ENCODE measurements around the gene KDM5C. TPM values are rescaled to one million over a fixed set of nuclear protein-coding genes. Genes with fewer than 3 reads are reported as not detected.

The KDM5C gene
- total RNA-seq, 1 donor from 2014 or later, result 65.2 TPM

DNA sequence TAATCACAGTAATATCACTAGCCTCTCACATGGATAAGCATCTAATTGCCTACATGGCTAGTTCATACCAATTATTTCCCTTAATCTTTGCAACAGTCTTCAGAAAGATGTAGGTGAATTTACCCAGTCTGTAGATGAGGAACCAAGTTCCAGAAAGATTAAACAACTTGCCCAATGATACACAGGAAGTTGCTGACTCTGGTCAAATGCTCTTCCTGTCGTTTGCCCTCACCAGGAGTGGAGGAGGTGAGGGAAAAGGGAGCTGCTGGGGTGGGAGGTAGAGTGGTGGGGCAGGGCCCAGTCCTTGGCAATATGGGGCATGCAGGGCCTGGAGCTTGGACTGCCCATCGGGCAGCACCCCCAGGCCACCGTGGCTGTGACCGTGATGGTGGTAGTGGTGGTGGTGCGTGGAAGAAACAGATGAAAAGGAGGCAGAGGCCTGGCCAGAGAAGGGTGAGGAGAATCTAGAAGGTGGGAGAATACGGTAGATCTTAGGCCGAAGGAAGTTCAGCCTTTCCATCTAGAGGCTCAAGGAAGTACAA lies 2.3 kb upstream of the KDM5C start:
- TF ChIP-seq, protein P1, sequence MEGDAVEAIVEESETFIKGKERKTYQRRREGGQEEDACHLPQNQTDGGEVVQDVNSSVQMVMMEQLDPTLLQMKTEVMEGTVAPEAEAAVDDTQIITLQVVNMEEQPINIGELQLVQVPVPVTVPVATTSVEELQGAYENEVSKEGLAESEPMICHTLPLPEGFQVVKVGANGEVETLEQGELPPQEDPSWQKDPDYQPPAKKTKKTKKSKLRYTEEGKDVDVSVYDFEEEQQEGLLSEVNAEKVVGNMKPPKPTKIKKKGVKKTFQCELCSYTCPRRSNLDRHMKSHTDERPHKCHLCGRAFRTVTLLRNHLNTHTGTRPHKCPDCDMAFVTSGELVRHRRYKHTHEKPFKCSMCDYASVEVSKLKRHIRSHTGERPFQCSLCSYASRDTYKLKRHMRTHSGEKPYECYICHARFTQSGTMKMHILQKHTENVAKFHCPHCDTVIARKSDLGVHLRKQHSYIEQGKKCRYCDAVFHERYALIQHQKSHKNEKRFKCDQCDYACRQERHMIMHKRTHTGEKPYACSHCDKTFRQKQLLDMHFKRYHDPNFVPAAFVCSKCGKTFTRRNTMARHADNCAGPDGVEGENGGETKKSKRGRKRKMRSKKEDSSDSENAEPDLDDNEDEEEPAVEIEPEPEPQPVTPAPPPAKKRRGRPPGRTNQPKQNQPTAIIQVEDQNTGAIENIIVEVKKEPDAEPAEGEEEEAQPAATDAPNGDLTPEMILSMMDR (IDR thresholded peaks at IDR 0.05), result no peak
- intact Hi-C loops (cut with DNase I), result no loop called here
- Histone ChIP-seq H3K36me3 (no peaks in the 10 kb centered on the region), H3K27me3 (no peaks in the 10 kb centered on the region), H3K4me1 (peaks cover 4% of the 10 kb centered on the region), H3K9me3 (no peaks in the 10 kb centered on the region), H3K27ac (no peak overlapping the region), H3K4me3 (no peak overlapping the region)
- ATAC-seq, result no peak
- no peak for DNase-seq

DNA sequence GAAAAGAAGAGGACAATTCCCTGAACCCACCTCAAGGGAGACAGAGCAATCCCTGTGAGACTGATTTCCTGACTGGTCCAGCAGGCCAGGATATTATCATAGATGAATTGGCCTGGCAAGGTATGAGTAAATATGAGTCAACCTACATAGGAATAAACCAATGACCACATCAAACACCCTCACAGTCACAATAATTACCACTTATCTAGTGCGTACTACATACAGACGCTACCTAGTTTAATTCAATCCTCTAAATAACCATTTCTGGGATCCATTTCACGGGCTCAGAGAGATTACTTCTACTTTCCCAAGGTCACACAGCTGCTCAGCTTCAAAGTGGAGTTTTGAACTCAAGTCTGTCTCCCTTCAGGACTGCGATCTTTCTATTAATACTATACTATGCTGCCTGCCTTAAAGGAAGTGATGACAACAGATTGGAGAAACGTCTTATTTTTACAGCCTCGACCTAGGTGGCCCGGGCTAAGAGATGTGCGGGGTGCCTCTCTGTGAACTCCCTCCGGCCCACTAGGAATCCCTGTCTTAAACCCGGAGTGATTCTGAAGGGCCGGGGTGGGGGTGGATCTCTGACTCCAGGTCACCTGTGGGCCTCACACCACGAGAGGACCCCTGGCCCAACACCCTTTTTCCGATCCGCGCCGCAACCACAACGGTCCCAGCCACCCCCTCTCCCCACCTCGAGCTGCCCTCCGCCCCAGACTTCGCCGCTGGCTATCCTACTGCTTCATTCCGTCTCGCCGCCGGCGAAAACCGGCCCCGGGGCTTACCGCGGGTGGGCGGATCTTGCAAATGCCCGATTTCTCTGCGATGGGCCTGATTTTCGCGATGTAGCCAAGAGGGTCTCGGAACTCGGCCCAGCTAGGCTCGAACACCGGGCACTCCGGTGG lies 800 bp downstream of the KDM5C start:
- TF ChIP-seq, protein P1 (IDR thresholded peaks at IDR 0.05), result no peak
- H3K9me3 ChIP-seq, result no peaks in the 10 kb centered on the region
- peak overlapping the region; percentile 91 for H3K27ac ChIP-seq
- intact Hi-C loops (cut with DNase I), result no loop called here
- peak overlapping the region; percentile 78 for H3K4me3 ChIP-seq
- DNase-seq (no peak), ATAC-seq (no peak)
- H3K36me3 ChIP-seq, result peaks cover 15% of the 10 kb centered on the region
- no peaks in the 10 kb centered on the region for H3K27me3 ChIP-seq
- H3K4me1 ChIP-seq, result peaks cover 4% of the 10 kb centered on the region

DNA sequence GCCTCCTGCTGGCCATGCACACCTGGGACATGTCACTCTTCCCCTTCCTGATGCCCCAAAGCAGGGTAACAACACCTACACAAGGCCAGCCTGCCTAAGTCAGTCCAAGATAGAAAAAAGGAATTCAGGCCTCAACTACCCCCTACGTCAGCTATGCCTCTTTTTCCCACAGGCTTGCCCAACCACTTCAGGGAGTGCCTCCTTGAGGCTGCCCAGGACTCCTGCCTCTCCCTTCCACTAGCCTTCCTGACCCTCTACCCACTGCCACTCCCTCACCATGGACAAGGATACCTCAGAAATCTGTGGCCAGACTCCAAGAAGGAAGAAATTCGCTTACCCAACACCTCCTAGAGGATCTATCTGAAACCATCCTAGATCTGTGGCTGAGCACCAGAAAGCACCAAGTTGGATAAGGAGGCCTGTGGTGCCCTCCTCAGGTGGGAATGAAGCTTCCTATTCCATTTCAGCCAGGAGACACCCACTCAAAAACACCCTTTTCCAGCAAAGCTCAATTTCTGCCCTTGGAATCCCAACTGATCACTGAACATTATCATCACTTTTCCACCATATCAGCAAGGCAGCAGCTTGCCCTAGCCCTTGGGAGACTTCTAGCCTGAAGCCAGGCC lies 1.8 kb downstream of the KDM5C start:
- Histone ChIP-seq H3K27ac (no peak overlapping the region), H3K4me1 (peaks cover 4% of the 10 kb centered on the region), H3K36me3 (peaks cover 23% of the 10 kb centered on the region), H3K4me3 (peak overlapping the region; percentile 78), H3K9me3 (no peaks in the 10 kb centered on the region), H3K27me3 (no peaks in the 10 kb centered on the region)
- TF ChIP-seq, protein P1 (IDR thresholded peaks at IDR 0.05), result no peak
- ATAC-seq, result peak; percentile 57
- intact Hi-C loops (cut with DNase I), result no loop called here
- DNase-seq, result no peak

DNA sequence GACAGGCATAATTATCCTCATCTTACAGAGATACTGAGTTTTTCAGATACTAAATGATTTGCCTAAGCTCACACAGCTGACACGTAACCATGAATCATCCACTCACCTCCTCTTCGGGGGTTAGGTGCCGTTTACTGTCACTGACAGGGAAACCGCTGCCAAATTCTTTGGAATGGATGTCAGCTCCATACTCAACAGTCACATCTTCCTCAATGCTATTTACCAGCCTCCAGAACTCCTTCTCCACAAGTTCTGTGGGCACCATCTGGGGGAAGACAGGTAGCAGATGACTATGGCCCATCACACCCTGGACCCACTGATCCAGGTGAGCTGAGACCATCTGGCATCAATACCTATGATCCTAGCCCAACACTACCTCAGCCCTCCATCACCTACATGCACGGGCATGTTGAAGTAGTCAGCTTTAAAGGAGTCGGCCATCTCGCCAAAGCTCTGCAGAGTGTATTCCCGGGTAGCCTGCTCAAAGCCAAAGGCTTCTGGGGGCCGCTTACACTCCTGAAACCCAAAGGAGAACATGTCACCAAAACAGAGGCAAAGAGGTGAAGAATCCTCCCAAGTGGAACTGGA lies 13.5 kb downstream of the KDM5C start:
- no peaks in the 10 kb centered on the region for H3K27me3 ChIP-seq
- peaks cover 77% of the 10 kb centered on the region for H3K36me3 ChIP-seq
- H3K4me3 ChIP-seq, result no peak overlapping the region
- no peaks in the 10 kb centered on the region for H3K4me1 ChIP-seq
- ATAC-seq, result no peak
- DNase-seq, result no peak
- intact Hi-C loops (cut with DNase I), result no loop called here
- H3K27ac ChIP-seq, result no peak overlapping the region
- H3K9me3 ChIP-seq, result no peaks in the 10 kb centered on the region
- TF ChIP-seq, protein P1 (IDR thresholded peaks at IDR 0.05), result no peak

DNA sequence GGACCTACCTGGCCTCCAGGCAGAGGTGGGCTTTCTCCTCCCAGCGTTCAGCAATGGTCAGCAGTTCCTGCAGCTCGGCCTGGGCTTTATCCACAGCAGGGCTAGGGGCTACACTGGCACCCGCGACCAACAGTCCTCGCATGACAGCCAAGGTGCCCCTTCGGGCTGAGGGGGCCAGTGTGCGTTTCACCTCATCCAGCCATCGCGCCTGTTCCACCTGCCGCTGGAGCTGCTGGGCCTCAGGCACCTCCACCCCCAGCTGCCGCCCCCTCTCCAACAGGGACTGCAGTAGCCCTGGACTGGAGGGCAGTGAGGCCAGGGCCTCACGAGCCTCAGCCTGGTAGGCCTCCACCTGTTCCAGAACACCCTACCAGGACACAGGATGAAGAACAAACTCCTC lies 28.3 kb downstream of the KDM5C start:
- ATAC-seq, result no peak
- no peaks in the 10 kb centered on the region for H3K27me3 ChIP-seq
- TF ChIP-seq, protein P1 (IDR thresholded peaks at IDR 0.05), result no peak
- intact Hi-C loops (cut with DNase I), result no loop called here
- H3K4me1 ChIP-seq, result no peaks in the 10 kb centered on the region
- no peak overlapping the region for H3K4me3 ChIP-seq
- DNase-seq, result no peak
- peaks cover 84% of the 10 kb centered on the region for H3K36me3 ChIP-seq
- H3K27ac ChIP-seq, result no peak overlapping the region
- no peaks in the 10 kb centered on the region for H3K9me3 ChIP-seq
